Superior temporal gyrus (tissue), 1 donor: ENCODE results near the gene RIC8B.

Experiments used
- DNase-seq: peaks from one replicate; pipeline ENCODE4 v3.0.0-alpha.2; 2016; ENCODE audit errors: extremely low spot score

The RIC8B gene

DNA sequence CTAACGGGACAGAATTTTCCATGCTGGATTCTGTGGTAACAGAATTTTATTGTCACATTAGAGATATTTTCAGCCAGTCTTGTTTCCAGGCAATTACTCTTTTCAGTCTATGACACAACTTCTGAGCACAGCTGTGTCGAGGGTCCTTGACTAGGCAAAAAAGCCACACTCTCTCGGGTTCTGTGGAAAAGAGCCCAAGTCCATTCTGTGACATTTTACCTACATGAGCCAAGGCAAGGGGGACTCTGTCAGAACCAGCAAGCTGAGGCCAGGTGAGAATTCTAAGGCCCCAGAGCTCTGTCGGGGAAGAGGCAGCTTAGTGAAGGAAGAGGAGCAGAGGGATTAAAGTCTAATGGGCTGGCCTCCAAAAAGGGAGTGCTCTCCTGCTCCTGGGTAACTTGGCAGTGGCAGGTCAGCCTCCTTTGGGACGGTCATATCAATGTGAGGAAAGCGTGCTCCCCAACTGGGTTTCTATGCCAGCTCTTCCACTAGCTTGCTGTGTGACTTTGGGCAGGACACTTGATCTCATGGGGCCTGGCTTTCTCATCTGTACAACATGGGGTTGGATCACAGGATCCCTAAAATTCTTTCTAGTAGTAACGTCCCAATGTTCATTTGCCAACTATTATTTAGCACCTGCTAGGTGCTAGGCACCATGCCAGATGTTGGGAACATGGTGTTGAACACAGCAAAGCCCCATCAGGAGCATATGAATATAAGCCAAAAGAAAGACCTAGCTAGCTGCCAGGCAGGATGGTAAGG is 16.0 kb upstream of the RIC8B start:
- DNase-seq, result no peak

DNA sequence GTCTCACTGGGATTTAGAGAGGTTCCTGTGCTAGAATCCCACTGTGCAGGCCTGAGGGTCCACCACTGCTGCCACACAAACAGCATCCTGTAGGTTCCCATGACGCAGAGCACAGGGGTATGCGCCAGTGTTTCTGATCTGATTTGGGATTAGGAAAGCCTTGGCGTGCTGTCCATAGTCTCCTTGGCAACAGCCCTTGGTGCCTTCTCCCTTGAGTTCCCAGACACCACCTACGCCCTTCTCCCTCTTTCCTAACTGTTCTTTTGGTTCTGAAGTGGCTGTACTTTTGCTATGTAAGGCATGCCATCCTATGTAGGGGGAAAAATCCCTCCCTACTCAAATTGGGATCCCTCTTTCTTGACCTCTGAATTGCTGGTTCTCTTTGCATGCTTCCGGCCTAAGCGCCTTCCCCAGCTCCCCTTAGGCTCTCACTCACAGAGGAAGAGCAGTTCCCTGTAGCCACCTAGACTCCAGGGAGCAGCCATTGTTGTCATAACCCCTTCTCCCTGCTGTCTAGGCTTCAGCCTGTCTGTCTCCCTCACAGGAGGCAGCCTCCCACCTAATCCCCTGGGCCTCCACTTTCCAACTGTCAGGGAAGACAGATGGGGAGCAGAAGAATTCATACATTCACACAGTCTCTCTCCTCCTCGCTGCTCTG is 14.8 kb upstream of the RIC8B start:
- DNase-seq, result peak; percentile 52

DNA sequence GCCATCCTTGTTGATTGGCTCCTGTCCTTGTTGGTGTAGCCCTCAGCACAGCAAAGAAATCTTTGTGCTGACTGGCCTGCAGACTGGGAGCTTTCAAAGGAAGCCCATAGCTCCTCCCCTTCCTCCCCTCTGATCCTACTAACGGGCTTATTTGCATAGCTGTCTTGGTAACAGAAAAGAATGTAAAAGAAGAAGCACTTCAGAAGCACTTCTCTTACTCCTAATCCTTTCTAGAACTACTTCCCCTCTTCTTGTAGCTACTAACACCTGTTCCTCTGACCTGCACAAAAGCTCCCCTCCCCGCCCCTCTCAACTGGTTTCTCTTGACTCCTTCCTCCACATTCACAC is 14.3 kb upstream of the RIC8B start:
- DNase-seq, result peak; percentile 55

DNA sequence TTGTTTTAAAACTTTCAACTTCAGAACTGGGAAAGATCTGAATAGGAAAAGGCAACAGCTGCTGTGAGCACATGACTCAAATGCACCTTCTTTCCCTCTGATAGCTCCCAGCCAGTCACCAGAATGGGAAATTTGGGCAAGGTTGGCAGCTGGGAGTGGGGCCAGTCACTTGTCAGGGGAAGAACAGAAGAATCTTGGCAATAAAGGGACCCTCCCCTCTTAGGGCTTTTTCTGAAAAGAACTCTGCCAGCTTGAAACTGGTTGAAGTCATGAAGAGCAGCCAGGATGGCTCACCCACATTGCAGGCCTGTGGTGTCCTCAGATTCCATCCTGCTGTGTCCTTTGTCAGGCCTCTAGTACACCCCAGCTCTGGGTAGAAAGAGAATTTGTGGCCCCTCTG is 10.3 kb upstream of the RIC8B start:
- DNase-seq, result no peak

DNA sequence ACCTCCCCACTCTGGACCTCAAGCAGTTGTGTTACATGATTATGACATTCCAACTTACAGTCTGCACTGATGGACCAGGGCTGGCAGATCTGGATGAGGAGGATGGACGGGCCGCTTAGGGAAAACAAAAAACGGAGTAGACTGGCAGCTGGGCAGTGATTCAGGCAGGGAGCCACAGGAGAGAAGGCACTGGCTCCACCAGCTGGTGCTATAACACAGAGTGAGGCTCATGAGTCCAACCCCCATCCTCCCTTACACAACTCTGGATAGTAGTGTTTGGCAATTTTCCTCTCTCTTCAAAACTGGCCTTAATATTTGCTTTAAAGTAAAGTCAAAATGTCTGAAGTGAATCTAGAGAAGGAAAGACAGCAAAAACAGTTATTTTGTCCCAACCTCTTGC is 9.7 kb upstream of the RIC8B start:
- peak; percentile 53 for DNase-seq

DNA sequence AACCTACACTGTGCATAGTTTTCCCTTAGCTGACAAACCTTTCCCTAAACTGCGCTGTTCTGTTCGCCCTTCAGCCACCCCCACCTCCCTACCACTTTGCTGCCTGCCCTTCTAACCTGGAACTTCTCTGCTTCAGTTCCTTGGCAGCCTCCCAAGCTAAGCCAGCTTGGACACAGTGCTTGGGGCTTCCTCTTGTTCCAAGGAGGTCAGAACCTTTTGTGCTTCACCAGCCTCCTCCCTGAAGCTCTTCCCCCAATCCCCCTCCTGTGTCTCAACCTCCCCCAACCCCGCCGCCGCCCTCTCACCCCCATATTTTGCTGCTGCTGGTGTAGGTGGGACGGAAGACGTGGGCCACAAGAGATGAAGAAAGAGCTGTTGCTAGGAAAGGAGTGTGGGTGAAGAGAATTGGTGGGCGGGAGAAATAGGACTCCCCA is 8.1 kb upstream of the RIC8B start:
- DNase-seq, result no peak

DNA sequence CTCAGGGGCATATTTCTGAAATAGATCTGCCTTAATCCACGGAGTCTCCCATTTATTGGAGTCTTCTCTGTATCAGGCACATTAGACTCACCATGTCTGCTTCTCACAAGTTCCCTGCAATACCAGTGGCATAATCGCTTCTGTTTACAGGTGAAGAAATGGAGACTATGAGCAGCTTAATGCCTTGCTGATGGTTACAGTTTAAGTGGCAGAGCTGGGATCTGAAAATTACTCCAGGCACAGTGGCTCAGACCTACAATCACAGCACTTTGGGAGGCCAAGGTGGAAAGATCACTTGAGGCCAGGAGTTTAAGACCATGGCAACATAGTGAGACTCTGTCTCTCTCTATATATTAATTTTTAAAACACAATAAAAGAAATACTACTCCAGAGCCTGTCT is 7.3 kb upstream of the RIC8B start:
- DNase-seq, result no peak

DNA sequence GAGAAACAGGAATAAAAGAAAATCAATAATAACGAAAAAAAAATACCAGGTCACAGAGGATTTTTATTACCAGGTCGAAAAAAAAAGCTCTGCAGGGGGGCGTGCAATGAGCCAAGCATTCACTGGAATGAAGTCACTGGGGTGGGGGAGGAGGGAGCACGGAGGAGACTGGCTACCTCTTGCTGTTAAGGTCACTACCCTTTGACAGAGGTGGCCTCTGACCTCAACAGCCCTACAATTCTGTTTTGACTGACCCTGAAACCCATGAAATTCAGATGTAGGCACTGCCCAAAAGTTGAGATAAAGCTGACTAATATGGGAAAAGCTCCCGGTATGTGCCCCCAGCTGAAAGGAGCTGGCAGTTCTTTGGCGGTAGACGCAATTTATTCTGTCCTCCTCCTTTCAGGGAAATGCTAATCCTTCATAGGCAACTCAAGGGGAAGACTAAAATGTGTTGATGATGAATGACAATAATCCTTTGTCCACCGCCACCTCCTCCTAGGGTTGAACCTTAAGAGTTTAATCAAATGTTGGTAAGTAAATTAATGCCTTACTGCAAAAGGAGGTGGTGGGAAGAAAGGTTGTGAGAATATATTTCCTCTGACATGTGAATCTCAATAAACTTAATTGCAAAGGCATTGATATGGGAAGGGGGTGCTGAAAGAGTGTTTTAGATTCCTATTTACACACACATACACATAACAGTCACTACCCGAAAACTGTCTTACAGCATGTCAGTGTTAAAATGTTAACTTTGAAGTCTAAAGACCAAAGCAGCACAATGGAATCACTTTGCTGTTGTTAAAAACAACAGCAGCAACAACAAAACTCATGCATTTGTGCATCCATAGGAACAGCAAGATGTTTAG is 6.3 kb upstream of the RIC8B start:
- no peak for DNase-seq

DNA sequence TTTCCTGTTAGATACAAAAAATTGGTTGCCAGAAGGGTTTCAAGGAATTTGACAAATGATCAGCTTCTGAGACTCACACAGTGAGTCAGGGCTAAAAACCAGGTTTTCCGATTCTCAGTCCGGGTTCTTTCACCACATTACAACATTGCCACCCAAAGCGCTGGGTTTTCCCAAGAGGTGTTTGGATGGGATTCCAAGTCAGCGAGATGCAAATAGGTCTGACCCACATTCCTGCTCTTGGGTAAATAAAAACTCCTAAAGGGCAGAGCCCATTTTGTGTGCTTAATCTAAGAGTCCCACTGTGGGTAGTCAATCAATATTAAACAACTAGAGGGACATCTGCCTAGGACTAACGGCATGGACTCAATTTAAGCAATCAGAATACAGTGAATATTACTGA is 5.4 kb upstream of the RIC8B start:
- no peak for DNase-seq

DNA sequence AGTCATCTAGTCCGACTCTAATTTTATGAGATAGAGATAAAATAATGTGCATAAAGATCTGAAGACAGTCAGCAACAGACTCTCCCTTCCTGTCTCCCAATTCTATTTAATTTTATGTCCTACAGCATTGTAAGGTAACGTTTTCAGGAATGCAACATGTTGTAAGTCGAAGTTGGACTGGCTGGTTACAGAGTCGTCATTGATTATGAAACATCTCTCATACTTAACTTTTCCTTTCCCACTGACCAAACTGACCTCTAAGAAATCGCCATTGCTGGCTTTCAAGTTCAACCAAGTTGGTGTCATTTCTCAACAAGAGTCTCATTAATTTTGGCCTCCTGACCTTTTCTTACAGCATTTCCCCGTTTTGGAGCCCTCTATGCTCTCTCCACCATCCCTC is 4.9 kb upstream of the RIC8B start:
- no peak for DNase-seq

DNA sequence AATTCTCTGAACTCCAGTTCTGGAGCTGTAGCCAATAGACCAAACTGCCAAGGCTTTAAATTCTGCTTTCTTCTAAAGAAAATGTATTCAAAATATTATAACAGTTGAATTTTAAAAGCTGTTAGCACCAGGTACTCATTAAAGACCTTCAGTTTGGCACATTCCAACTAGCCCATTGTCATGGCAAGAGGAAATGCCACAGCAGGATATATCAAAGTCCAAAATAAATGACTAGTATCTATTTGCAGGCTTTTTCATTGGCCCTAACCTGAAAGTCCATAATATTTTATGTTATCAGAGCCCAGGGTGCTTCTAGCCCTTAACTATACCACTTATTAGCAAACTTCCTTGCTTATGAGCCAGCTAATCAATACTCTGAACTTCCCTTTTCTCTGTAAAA is 3.1 kb upstream of the RIC8B start:
- no peak for DNase-seq

DNA sequence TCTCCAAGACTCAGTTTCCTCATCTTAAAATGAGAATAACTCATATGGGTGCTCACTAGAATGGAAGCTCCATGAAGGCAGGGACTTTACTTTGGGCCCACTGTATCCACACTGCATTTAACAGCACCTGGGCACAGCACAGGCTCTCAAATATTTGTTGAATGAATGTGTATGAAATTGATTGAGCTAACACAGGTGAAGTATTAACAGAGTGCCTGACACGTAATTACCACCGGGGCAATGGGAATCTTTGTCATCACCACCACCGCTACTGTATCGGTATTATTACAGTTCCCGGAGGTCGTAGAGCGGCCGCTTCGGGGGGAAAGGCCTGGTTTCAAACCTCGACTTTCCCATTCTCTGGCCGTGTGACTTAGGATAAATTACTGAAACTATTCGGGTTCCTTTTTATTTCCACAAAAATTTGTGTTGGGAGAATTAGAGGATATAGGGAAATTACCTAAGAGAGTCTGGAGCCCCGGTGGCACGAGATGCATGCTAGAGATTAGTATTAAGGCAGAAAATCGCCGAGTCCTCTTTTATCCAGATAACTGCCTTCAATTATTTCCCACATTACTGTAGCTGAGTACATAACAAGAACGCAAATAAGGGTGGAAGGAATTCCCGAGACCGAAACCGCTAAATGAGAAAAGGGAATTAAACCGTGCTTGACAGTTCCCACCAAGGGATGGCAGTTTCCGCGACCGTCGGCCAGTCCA is 1.0 kb upstream of the RIC8B start:
- DNase-seq, result no peak

DNA sequence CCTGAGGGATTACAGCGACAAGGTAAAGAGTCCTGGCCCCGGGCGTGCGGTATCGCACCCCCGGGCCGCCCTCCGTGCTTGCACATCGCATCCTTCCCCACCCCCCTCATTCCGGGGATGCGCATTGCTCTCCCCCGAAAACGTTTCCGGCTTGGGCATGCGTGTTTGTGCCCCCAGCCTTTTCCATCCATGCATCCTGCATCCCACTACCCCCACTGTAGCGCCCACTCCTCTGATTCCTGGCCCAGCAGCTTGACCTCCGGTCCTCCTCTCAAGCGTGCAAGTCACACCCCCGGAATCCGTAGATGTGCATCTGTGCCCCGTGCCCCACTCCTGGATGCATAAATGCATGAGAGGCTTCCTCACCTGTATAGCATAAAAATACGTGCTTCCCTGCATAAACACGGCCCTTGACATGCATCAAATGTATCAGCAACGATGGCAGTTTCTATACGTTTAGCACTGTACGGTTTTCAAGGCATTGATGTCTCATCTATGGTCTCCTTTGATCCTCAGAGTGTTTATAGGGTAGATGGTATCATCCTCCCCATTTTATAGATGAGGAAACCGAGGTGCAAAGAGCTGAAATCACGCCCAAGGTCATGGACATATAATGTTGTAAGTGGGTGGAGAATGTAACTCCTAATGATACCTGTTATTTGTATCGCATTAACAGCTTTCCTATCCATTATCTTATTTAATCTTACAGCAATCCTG is 484 bp downstream of the RIC8B start:
- peak; percentile 13 for DNase-seq

DNA sequence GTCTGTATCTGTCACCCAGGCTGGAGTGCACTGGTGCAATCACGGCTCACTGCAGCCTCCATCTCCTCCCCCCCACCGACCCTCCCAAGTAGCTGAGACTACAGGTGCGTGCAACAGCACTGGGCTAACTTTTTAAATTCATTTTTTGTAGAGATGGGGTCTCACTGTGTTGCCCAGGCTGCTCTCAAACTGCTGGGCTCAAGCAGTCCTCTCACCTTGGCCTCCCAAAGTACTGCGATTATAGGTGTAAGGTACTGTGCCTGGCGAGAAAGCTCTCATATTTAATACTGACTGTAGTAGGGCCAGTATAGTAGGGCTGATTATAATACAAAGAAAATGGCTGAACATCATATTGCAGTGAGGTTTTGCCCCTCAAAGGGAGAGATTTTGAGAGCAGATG is 2.4 kb downstream of the RIC8B start:
- DNase-seq, result no peak

DNA sequence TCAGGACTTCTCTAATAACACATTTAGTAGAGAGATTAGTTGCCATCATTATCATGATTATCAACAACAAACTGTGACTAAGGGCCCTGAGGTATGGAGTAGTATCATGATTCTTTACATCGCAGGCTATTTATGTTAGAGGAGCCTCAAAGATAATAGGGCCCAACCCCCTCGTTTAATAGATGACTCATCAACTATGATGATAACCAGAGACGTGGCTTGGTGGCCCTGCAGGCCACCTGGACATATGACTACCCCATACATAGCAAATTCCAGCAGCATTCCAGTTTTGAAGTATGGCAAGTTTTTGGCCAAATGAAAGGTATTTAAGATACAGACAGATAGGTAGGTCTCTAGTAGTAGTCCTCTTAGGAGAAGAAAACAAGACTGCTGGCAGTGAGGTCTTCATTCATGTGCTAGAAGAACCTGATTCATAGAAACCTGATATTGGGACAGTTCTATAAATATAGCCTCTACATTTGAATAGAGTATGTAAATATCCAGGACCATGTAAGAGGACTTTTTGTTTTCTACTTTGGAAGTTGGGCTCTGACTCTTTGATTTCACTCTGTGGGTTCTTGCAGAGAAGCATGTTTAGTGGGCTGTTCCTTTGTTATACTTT is 5.6 kb downstream of the RIC8B start:
- DNase-seq, result no peak

DNA sequence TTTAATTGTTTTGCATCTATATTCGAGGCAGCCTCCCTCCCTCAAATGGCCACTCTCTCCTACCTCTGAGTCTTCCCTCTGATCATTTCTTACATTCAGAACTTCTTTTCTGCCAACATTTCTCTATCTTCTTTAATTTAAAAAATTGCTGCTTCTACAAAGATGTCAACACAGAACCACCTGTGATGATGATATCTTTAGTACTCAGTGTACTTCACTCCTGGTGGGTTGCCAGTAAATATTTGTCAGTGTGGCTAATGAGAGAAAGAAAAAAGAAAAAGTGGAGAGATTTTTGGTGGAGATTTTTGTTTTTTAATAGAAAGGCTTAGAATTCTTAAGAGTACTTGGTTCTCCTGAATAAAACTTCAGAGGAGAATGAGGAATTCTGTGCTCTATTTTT is 8.1 kb downstream of the RIC8B start:
- DNase-seq, result no peak

DNA sequence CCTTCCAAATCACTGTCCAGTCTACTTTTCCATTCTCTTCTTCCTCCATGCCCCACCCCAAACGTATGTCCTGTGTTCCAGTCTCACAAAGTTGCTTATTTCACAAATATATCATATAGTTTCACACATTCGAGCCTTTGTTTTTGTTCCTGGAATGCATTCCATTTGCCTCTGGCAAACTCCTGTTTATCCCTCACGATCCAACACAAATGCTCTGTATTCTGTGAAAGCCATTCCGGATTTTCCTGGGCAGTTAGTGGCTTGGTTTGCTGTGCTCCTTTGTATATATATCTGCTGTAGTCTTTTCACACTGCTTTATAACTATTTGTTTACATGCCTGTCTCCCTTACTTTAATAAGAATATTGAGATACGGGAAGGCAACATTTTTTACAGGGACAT is 9.0 kb downstream of the RIC8B start:
- no peak for DNase-seq

DNA sequence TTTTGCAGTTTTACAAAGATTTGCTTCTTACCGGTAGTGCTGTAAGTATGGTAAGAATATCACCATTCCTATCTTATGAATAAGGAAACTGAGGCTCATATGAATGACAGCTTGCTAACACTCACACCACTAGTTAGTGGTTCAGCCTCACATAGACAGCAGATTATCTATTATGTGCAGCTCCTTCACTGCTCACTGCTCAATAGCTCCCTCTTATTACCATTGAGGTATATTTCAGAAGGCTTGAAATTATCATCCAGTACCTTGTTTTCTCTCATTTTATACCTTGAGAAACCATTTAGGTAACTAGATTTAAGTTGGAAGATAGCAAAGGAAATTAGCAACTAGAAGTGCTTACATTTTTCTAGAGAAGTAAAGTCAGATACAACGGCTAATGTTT is 15.5 kb downstream of the RIC8B start:
- no peak for DNase-seq

DNA sequence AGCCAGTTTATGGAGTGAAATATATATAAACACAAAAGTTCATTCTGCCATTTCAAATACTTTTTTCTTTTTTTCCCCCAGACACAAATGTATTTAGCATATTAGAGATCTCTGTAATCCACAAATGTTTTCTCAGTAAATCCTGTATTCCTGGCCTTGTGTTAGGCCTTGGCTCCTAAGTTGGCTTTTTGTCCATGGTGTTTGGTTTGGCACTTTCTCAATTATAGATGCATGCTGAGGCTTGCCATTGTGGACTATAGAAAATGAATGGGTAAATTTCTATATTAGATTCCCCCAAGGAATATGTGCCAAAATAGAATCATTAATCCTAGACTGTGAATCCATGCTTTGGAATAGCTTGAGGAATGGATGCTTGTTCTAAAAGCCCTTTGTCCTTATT is 17.0 kb downstream of the RIC8B start:
- no peak for DNase-seq

DNA sequence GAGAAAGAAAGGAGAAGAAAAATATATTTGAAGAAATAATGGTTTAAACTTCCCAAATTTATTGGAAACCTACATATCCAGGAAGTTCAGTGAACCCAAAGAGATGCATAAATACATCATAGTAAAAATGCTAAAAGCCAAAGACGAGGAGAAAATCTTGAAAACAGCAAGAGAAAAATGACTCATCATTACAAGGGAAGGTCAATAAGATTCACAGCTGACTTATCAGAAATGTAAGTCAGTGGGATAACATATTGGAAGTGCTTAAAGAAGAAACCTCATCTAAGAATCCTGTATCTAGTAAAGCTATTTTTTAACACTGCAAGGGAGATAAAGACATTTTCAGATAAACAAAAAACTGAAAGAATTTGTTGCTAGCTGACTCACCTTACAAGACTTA is 19.9 kb downstream of the RIC8B start:
- DNase-seq, result no peak

DNA sequence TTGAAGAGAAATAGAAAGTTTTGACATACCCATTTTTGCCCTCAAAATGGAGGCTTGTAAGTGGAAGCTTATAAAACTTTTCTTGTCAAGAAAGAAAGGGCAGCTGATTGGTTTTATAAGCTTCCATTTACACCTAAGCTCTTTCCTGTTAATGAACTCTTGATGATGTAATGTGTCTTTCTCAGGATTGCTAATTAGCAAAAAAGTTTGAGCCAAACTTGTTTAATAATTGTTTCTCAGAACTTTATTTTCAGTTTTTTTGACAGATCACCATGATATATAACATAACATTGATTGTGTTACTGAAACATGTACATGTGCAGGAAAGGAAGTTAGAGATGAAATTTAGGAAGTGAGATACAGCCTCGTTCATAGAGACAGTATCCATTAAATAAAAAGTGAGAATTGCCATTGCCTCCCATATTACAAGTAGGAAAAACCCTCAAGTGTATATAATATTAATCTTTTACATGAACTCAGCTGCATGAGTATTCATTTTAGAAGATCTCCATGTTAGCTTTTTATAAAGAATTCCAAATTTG is 26.8 kb downstream of the RIC8B start:
- no peak for DNase-seq
